HG03196 (cell line): ENCODE data around the gene PCYT1B.

Experiments used
- ATAC-seq: cut with Tn5 transposase; IDR thresholded peaks from one replicate; pipeline ENCODE4 v1.9.1; 2021; ENCODE audit not compliant: unreplicated experiment

Gene PCYT1B

DNA sequence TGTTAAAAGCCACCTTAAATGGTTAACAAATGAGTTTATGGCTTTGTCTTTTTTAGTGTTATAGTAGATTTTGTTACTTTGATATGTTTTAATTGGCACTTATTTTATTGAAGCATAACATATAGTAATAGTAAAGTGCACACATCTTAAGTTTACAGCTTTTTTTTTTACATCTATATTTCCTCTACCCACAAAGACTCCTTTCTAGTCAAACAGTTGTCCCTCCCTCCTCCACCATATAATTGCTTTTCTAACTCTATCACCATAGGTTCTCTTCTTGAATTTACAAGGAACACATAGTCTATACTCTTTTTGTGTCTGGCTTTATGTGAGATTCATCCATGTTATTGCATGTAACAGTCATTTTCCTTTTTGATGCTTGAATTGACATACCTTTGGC lies 110.6 kb downstream of the PCYT1B start:
- ATAC-seq: no peak

DNA sequence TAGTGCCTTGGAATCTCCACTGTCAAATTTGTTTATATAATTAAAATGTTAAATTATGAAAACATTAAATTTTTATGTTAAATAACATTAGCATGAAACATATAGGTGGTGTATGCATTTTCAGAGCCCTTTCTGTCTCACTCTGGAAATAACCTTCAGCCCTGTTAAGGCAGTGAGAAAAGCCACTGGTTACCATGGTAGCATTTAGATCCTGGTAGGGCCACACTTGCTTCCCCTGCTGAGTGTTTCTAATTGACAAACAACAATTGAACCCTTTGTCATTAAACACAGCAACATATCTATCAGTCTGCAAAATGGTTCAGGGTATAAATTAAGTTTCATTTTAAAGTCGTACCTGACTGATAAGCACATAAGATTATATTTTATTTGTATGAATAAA lies 118.5 kb downstream of the PCYT1B start:
- ATAC-seq: no peak

DNA sequence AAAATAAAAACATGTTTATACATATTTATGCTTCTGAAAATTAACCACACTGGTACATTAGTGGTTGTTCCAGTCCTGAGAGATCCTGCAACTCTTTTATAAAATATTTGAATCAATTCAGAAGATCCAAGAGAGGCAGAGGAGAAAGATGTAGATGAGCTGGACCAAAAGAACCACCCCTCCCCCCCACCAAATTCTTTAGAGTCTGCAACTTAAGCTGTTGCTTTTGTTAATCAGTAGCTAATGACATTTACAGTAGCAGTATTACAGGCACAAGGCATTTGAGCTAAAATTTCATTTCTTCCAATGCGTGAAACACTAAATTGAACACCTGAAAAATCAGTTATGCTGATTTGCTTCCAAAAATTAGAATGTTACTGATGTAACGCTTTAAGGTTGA lies 120.5 kb downstream of the PCYT1B start:
- ATAC-seq: no peak

DNA sequence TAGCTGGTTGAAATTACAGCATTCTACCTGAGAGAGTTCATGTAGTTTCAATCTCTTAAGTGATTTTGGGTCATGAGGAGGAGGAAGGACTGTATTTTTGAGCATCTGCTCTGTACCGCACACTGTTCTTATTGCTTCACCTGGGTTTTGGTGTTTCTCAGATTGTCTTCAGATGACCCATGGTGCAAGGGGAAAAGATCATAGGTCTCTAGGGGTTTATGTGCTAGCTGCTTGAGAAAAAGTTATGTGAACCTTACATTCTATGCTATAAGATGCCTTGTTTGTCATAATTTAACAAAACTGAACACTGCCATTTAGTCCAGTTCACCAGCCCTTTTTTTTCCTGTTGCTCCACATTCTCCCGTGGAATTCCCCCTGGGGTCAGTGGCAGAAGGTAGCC lies 121.7 kb downstream of the PCYT1B start:
- ATAC-seq: no peak

DNA sequence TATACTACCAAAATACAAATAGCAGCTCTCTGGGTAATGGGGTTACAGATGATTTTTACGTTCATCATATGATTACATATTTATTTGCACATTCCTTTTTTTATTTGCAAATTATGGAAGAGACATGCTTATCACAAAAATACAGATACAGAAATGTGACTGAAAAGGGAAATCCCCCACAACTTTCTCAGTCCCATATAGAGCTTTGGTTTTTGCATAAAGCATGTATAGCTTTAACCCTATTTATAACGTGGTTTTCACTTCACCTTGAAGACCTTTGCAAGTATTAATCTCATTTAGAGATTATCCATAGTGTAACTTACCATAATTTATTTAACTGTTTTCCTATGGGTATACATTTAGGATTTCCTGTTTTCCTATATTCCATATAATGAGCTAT lies 126.7 kb downstream of the PCYT1B start:
- ATAC-seq: no peak

DNA sequence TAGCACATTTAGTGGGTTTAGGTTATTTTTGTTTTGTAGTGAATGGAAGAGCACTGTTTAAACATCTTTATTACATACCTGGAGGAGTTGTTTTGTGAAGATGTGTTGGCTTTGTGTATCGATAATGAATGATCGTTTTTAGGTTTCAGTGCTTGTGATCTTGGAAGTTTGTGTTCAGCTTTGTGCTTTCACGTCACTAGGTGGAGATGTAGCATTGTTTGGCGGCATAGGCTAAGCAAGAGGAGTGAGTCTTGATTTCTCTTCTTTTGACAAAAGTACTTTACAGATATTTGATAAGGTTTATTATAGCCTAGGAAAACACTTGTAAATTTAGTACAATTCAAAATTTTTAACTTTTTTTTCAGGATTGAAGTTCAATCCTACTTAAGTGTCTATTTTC lies 131.7 kb downstream of the PCYT1B start:
- ATAC-seq: no peak

DNA sequence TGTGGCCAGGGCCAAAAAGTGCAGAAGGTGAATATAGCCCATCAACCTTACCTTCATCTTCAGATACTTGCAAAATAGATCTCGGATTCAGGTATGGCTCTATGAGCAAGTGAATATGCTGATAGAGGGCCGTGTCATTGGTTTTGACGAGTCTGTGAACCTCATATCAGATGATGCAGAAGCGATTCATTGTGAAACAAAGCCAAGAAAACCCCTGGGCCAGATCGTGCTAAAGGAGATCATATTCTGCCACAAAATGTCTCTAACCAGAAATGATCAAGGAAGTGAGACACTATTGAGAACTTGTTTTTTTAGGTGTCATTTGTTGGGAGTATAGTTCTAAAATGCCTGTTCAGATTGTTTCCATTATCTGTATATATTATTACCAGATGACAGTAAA lies 133.7 kb downstream of the PCYT1B start:
- ATAC-seq: peak; percentile 91

DNA sequence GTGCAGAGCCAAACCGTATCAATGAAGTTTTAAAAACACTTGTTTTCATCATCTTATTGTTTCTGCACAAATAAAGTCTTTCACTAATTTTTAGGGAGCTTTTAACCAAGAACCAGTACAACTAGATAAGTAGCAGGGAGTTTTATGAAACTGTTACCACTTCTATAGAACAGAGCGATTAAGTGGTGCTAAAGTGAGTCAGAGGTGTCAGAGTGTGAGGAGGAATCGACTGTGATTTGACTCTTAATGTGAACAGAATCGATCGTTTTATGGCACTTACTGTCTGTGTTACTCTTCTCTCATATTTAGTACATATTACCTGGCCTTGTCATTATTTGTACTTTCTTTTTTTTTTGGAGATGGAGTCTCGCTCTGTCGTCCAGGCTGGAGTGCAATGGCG lies 138.8 kb downstream of the PCYT1B start:
- ATAC-seq: no peak
